ENCODE measurements around the gene IL2RG.

DNA sequence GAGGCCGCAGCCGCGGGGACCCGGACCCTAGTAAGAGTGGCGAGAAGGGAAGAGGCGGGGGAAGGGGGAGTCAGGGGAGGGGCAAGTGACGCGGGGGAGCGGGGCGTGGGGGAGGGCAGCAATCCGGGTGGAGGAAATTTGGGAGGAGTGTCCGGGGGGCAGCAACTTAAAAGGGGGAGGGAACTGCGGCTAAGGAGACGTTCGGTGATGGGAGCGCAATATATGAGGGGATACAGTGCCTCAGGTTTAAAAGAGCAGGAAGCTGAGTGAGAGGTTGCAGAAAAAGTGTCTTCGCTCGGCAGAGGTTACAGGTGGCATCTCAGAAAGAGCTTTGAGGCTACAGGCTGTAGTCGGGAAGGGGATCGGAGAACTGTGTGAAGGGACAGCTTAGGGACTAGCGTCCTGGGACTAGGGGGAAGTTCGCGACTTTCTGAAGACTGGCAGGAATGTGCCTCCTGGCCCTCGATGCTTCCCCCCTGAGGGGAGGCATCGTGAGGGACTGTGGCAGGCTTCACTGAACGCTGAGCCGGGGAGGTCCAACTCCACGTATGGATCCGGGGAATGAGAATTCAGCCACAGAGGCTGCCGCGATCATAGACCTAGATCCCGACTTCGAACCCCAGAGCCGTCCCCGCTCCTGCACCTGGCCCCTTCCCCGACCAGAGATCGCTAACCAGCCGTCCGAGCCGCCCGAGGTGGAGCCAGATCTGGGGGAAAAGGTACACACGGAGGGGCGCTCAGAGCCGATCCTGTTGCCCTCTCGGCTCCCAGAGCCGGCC is 15.2 kb downstream of the IL2RG start:
- TF ChIP-seq, protein P1, sequence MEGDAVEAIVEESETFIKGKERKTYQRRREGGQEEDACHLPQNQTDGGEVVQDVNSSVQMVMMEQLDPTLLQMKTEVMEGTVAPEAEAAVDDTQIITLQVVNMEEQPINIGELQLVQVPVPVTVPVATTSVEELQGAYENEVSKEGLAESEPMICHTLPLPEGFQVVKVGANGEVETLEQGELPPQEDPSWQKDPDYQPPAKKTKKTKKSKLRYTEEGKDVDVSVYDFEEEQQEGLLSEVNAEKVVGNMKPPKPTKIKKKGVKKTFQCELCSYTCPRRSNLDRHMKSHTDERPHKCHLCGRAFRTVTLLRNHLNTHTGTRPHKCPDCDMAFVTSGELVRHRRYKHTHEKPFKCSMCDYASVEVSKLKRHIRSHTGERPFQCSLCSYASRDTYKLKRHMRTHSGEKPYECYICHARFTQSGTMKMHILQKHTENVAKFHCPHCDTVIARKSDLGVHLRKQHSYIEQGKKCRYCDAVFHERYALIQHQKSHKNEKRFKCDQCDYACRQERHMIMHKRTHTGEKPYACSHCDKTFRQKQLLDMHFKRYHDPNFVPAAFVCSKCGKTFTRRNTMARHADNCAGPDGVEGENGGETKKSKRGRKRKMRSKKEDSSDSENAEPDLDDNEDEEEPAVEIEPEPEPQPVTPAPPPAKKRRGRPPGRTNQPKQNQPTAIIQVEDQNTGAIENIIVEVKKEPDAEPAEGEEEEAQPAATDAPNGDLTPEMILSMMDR (conservative IDR thresholded peaks at IDR 0.05; ENCODE audit: low read depth, low read length), result no peak
- TF ChIP-seq EZH2 (IDR thresholded peaks at IDR 0.05; ENCODE audit: low read length, unreplicated experiment) (no peak), EZH2phosphoT487 (IDR thresholded peaks at IDR 0.05; ENCODE audit: borderline replicate concordance, low read length) (no peak)
